ENCODE results near the gene INSYN1. TPM values are rescaled to one million over a fixed set of nuclear protein-coding genes. Genes with fewer than 3 reads are reported as not detected.
"Not testable (repeated sequence)": the region's sequence is repeated elsewhere in the genome, so short reads cannot be mapped to it uniquely, and the experiment has no call there.

INSYN1 gene
- total RNA-seq, 4 donors from 2014 or later: 12.5 to 27.4 (median 23.8) TPM

- not testable (repeated sequence) for H3K4me3 ChIP-seq; DNase-seq (ENCODE audit: extremely low spot score); H3K27me3 ChIP-seq; H3K9me3 ChIP-seq; H3K27ac ChIP-seq (replicated peaks in 1 of 4)
- 90% methylated on average over 15 of the region's 33 CpGs for WGBS
- intact Hi-C loops (cut with DNase I): loop anchor here (5.0 to 10.0 kb wide), 2 partner anchors 140 to 418 kb away; no protein-coding TSS in a partner anchor
- peaks cover 5 to 20% (median 7%) of the 10 kb centered on the region in 4 donors for H3K4me1 ChIP-seq
- peaks cover 9 to 51% (median 32%) of the 10 kb centered on the region in 4 donors for H3K36me3 ChIP-seq
Observed at GRCh38 chr15:73702311-73703239, 50.6 kb downstream of the INSYN1 start.

GRCh38 chr15:73700041-73700842 is 52.9 kb downstream of the INSYN1 start:
- H3K9me3 ChIP-seq: no peaks in the 10 kb centered on the region
- no peak overlapping the region for H3K4me3 ChIP-seq
- H3K4me1 ChIP-seq: peaks cover 28 to 41% (median 30%) of the 10 kb centered on the region in 4 donors
- H3K36me3 ChIP-seq: peaks cover 4 to 33% (median 23%) of the 10 kb centered on the region in 4 donors
- 26% methylated on average over 13 of the region's 13 CpGs for WGBS
- DNase-seq (ENCODE audit: extremely low spot score): no peak
- peak in 1 of 2 donors; percentile 46 for TF ChIP-seq POLR2AphosphoS5 (IDR thresholded peaks at IDR 0.05)
- TF ChIP-seq, protein P1, sequence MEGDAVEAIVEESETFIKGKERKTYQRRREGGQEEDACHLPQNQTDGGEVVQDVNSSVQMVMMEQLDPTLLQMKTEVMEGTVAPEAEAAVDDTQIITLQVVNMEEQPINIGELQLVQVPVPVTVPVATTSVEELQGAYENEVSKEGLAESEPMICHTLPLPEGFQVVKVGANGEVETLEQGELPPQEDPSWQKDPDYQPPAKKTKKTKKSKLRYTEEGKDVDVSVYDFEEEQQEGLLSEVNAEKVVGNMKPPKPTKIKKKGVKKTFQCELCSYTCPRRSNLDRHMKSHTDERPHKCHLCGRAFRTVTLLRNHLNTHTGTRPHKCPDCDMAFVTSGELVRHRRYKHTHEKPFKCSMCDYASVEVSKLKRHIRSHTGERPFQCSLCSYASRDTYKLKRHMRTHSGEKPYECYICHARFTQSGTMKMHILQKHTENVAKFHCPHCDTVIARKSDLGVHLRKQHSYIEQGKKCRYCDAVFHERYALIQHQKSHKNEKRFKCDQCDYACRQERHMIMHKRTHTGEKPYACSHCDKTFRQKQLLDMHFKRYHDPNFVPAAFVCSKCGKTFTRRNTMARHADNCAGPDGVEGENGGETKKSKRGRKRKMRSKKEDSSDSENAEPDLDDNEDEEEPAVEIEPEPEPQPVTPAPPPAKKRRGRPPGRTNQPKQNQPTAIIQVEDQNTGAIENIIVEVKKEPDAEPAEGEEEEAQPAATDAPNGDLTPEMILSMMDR (IDR thresholded peaks at IDR 0.05): peak; percentile 93 to 95 (median 94)
- no peak for TF ChIP-seq POLR2A (IDR thresholded peaks at IDR 0.05; ENCODE audit: low read depth)
- no peaks in the 10 kb centered on the region for H3K27me3 ChIP-seq
- H3K27ac ChIP-seq (replicated peaks in 1 of 4): no peak overlapping the region
- intact Hi-C loops (cut with DNase I): loop anchor here (1.0 to 10.0 kb wide), 3 partner anchors 23 to 415 kb away; no protein-coding TSS in a partner anchor

GRCh38 chr15:73699249-73700040 is 53.7 kb downstream of the INSYN1 start:
- peaks cover 36 to 41% (median 37%) of the 10 kb centered on the region in 4 donors for H3K4me1 ChIP-seq
- H3K36me3 ChIP-seq: peaks cover 4 to 27% (median 19%) of the 10 kb centered on the region in 4 donors
- intact Hi-C loops (cut with DNase I): loop anchor here (1.0 to 10.0 kb wide), 4 partner anchors 22 to 415 kb away; no protein-coding TSS in a partner anchor
- TF ChIP-seq POLR2AphosphoS5 (IDR thresholded peaks at IDR 0.05) (no peak), POLR2A (IDR thresholded peaks at IDR 0.05; ENCODE audit: low read depth) (no peak), EP300 (IDR thresholded peaks at IDR 0.05) (no peak)
- TF ChIP-seq, protein P1 (IDR thresholded peaks at IDR 0.05): no peak
- no peaks in the 10 kb centered on the region for H3K27me3 ChIP-seq
- H3K4me3 ChIP-seq: no peak overlapping the region
- DNase-seq (ENCODE audit: extremely low spot score): no peak
- no peaks in the 10 kb centered on the region for H3K9me3 ChIP-seq
- 79% methylated on average over 5 of the region's 14 CpGs for WGBS
- H3K27ac ChIP-seq (replicated peaks in 1 of 4): no peak overlapping the region

GRCh38 chr15:73697033-73697467 is 56.1 kb downstream of the INSYN1 start:
- TF ChIP-seq POLR2AphosphoS5 (IDR thresholded peaks at IDR 0.05): peak; percentile 72 to 86
- no peak for TF ChIP-seq EP300 (IDR thresholded peaks at IDR 0.05)
- no peak for TF ChIP-seq POLR2A (IDR thresholded peaks at IDR 0.05; ENCODE audit: low read depth)
- peaks cover 44 to 51% (median 48%) of the 10 kb centered on the region in 4 donors for H3K4me1 ChIP-seq
- peak overlapping the region in 3 of 4 donors; percentile 28 to 44 (median 34) for H3K27ac ChIP-seq (replicated peaks in 1 of 4)
- no peak overlapping the region for H3K4me3 ChIP-seq
- DNase-seq (ENCODE audit: extremely low spot score): peak; percentile 96
- WGBS: 4% methylated on average over 9 of the region's 9 CpGs
- H3K36me3 ChIP-seq: peaks cover 0 to 5% (median 0%) of the 10 kb centered on the region in 4 donors
- intact Hi-C loops (cut with DNase I): no loop called here
- H3K27me3 ChIP-seq: no peaks in the 10 kb centered on the region
- no peaks in the 10 kb centered on the region for H3K9me3 ChIP-seq

DNA sequence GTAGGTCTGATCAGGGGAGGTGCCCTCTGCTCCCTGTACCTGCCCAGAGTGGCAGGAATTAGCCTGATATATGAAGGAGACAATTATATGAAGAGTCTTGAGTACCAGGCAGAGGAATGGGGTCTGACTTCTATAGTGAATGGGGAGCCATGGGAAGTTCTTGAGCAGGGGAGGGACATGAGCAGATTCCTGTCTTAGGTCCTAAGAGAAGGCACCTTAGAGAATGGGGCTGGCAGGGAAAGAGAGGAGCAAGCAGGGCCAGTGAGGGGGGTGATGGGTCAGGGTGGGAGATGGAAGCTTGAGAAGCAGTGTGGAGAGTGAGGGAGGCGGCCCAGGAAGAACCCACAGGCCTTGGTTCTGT is 56.5 kb downstream of the INSYN1 start:
- Histone ChIP-seq H3K27me3 (no peaks in the 10 kb centered on the region), H3K4me1 (peaks cover 48 to 55% (median 52%) of the 10 kb centered on the region in 4 donors), H3K4me3 (no peak overlapping the region), H3K9me3 (no peaks in the 10 kb centered on the region), H3K27ac (replicated peaks in 1 of 4) (peak overlapping the region in 3 of 4 donors; percentile 28 to 44 (median 34)), H3K36me3 (peaks cover 0 to 5% (median 0%) of the 10 kb centered on the region in 4 donors)
- TF ChIP-seq, protein P1 (IDR thresholded peaks at IDR 0.05): no peak
- TF ChIP-seq POLR2AphosphoS5 (IDR thresholded peaks at IDR 0.05) (no peak), POLR2A (IDR thresholded peaks at IDR 0.05; ENCODE audit: low read depth) (no peak), EP300 (IDR thresholded peaks at IDR 0.05) (no peak)
- WGBS: 65% methylated on average over 1 of the region's 1 CpG
- DNase-seq (ENCODE audit: extremely low spot score): no peak
- intact Hi-C loops (cut with DNase I): no loop called here
